GM23248 (cell line): ENCODE results near the gene DLL1. TPM values are rescaled to one million over a fixed set of nuclear protein-coding genes. Genes with fewer than 3 reads are reported as not detected.

ENCODE experiments used
- DNase-seq: peaks from one replicate; pipeline ENCODE4 v3.0.0-alpha.2; 2015
- H2AFZ ChIP-seq: fragments of 200-600 bp; sonication (generic); 2 replicates; pipeline ENCODE4 v1.6.1; 2016; ENCODE audit warnings: antibody characterized with exemption
- H3F3A ChIP-seq: fragments of 200-600 bp; sonication (generic); 2 replicates; pipeline ENCODE4 v1.6.1; 2016; ENCODE audit warnings: mild to moderate bottlenecking, antibody characterized with exemption, mixed run types; ENCODE audit not compliant: insufficient read depth
- H3K27ac ChIP-seq: fragments of 200-600 bp; sonication (generic); 2 replicates; pipeline ENCODE4 v1.5.1; 2016; ENCODE audit warnings: mild to moderate bottlenecking
- H3K27me3 ChIP-seq: fragments of 200-600 bp; sonication (generic); replicated peaks from 2 replicates; pipeline ENCODE4 v1.6.1; 2016; ENCODE audit warnings: mild to moderate bottlenecking; ENCODE audit not compliant: insufficient read depth
- H3K36me3 ChIP-seq: fragments of 200-600 bp; sonication (generic); 2 replicates; pipeline ENCODE4 v1.6.1; 2016; ENCODE audit warnings: low read depth, mild to moderate bottlenecking
- H3K4me1 ChIP-seq: fragments of 200-600 bp; sonication (generic); 2 replicates; pipeline ENCODE4 v1.6.1; 2016; ENCODE audit warnings: mild to moderate bottlenecking; ENCODE audit not compliant: insufficient read depth
- H3K4me2 ChIP-seq: fragments of 200-600 bp; sonication (generic); one replicate; pipeline ENCODE4 v1.6.1; 2016; ENCODE audit warnings: mild to moderate bottlenecking; ENCODE audit not compliant: unreplicated experiment
- H3K4me3 ChIP-seq: fragments of 200-600 bp; sonication (generic); 2 replicates; pipeline ENCODE4 v1.5.1; 2016; ENCODE audit warnings: mild to moderate bottlenecking
- H3K79me2 ChIP-seq: fragments of 200-600 bp; sonication (generic); 2 replicates; pipeline ENCODE4 v1.6.1; 2016; ENCODE audit warnings: mild to moderate bottlenecking; ENCODE audit not compliant: insufficient read depth
- H3K9ac ChIP-seq: fragments of 200-600 bp; sonication (generic); 2 replicates; pipeline ENCODE4 v1.6.1; 2016; ENCODE audit warnings: mild to moderate bottlenecking
- H3K9me2 ChIP-seq: fragments of 200-600 bp; sonication (generic); 2 replicates; pipeline ENCODE4 v1.6.1; 2016; ENCODE audit warnings: mixed run types, mild to moderate bottlenecking, moderate library complexity; ENCODE audit not compliant: insufficient read depth
- H3K9me3 ChIP-seq: fragments of 200-600 bp; sonication (generic); one replicate; pipeline ENCODE4 v1.6.1; 2017; ENCODE audit warnings: low read depth
- H4K20me1 ChIP-seq: fragments of 200-600 bp; sonication (generic); 2 replicates; pipeline ENCODE4 v1.6.0; 2016; ENCODE audit not compliant: insufficient read depth
- EZH2 ChIP-seq: fragments of 200-600 bp; sonication (generic); IDR thresholded peaks from 2 replicates; pipeline ENCODE4 v1.6.1; 2018; ENCODE audit warnings: antibody characterized with exemption, mild to moderate bottlenecking; ENCODE audit not compliant: insufficient read depth, poor library complexity, severe bottlenecking
- EZH2phosphoT487 ChIP-seq: fragments of 200-600 bp; sonication (generic); IDR thresholded peaks from 2 replicates; pipeline ENCODE4 v1.6.1; 2018; ENCODE audit warnings: antibody characterized with exemption, moderate library complexity, mild to moderate bottlenecking, low read depth; ENCODE audit not compliant: insufficient read depth
- WGBS, 2 experiments: methylation state at CpG; one replicate each; pipeline ENCODE4 v1.1.6; 2015 to 2017; ENCODE audit warnings: low lambda C conversion rate in 2 of 2, low coverage in 1 of 2; ENCODE audit errors: missing lambda C conversion rate in 2 of 2; 5-methylcytosine and 5-hydroxymethylcytosine counted together
- in situ Hi-C: fragments of 300-500 bp; cut with MboI; formaldehyde crosslinking; loops from 2 replicates; pipeline ENCODE4 v1.15.0; 2020
- polyA plus RNA-seq: library from polyadenylated mRNA; unstranded; fragments of >200 nt; fragmentation: Nextera tagmentation; extraction: Ambion mirVana; gene quantifications from 2 replicates; pipeline ENCODE4 v1.2.1, GENCODE V29; 2016
- total RNA-seq: library from RNA; depleted of rRNA; stranded (reverse); fragments of >200 nt; shearing (Covaris generic); gene quantifications from 2 replicates; pipeline ENCODE4 v1.2.3, GENCODE V29; 2014

The DLL1 gene
- total and polyA plus RNA-seq, 2 experiments from 2014 or later: 0.68 to 0.86 TPM

- Histone ChIP-seq H3K79me2 (no peaks in the 10 kb centered on the region), H3F3A (no peaks in the 10 kb centered on the region), H3K4me3 (no peak overlapping the region), H3K9me3 (no peaks in the 10 kb centered on the region), H3K4me2 (no peak overlapping the region), H3K27ac (no peak overlapping the region), H3K4me1 (no peaks in the 10 kb centered on the region), H3K27me3 (no peaks in the 10 kb centered on the region; the same call in 1 of the 2 replicates), H3K9me2 (no peaks in the 10 kb centered on the region), H2AFZ (no peak overlapping the region), H4K20me1 (no peaks in the 10 kb centered on the region), H3K9ac (no peak overlapping the region), H3K36me3 (no peaks in the 10 kb centered on the region)
- DNase-seq: no peak
- in situ Hi-C loops: no loop called here
- TF ChIP-seq EZH2phosphoT487 (no peak), EZH2 (no peak)
- 75% methylated on average over 23 to 32 of the region's 32 CpGs for WGBS, 2 experiments
Measured at GRCh38 chr6:170255426-170256125, 35.3 kb downstream of the DLL1 start.

GRCh38 chr6:170254315-170255213, 36.3 kb downstream of the DLL1 start:
- no peak for DNase-seq
- no peak overlapping the region for H3K4me3 ChIP-seq
- H3K9me3 ChIP-seq: no peaks in the 10 kb centered on the region
- H2AFZ ChIP-seq: no peak overlapping the region
- no peaks in the 10 kb centered on the region for H3K4me1 ChIP-seq
- no peaks in the 10 kb centered on the region for H3K79me2 ChIP-seq
- 63 to 66% methylated on average over 14 of the region's 14 CpGs for WGBS, 2 experiments
- TF ChIP-seq EZH2 (no peak), EZH2phosphoT487 (no peak)
- no peaks in the 10 kb centered on the region for H3K36me3 ChIP-seq
- H3F3A ChIP-seq: no peaks in the 10 kb centered on the region
- in situ Hi-C loops: no loop called here
- H3K9me2 ChIP-seq: no peaks in the 10 kb centered on the region
- no peak overlapping the region for H3K9ac ChIP-seq
- no peaks in the 10 kb centered on the region; the same call in 1 of the 2 replicates for H3K27me3 ChIP-seq
- H3K27ac ChIP-seq: no peak overlapping the region
- H3K4me2 ChIP-seq: no peak overlapping the region
- H4K20me1 ChIP-seq: no peaks in the 10 kb centered on the region

- H2AFZ ChIP-seq: no peak overlapping the region
- no peaks in the 10 kb centered on the region for H4K20me1 ChIP-seq
- H3K4me3 ChIP-seq: no peak overlapping the region
- TF ChIP-seq EZH2phosphoT487 (no peak), EZH2 (no peak)
- DNase-seq: no peak
- no peaks in the 10 kb centered on the region for H3K79me2 ChIP-seq
- H3F3A ChIP-seq: no peaks in the 10 kb centered on the region
- no peak overlapping the region for H3K4me2 ChIP-seq
- in situ Hi-C loops: no loop called here
- no peak overlapping the region for H3K9ac ChIP-seq
- H3K27me3 ChIP-seq: peaks cover under 1% of the 10 kb centered on the region
- H3K27ac ChIP-seq: no peak overlapping the region
- H3K9me2 ChIP-seq: no peaks in the 10 kb centered on the region
- no peaks in the 10 kb centered on the region for H3K36me3 ChIP-seq
- H3K4me1 ChIP-seq: no peaks in the 10 kb centered on the region
- H3K9me3 ChIP-seq: no peaks in the 10 kb centered on the region
- 67 to 70% methylated on average over 9 of the region's 9 CpGs for WGBS, 2 experiments
Measured at GRCh38 chr6:170253910-170254269, 37.0 kb downstream of the DLL1 start.

- no peaks in the 10 kb centered on the region for H3K36me3 ChIP-seq
- H4K20me1 ChIP-seq: no peaks in the 10 kb centered on the region
- H2AFZ ChIP-seq: no peak overlapping the region
- no peaks in the 10 kb centered on the region for H3K9me2 ChIP-seq
- WGBS, 2 experiments: 52 to 59% methylated on average over 29 to 30 of the region's 30 CpGs
- TF ChIP-seq EZH2 (no peak), EZH2phosphoT487 (no peak)
- no peaks in the 10 kb centered on the region for H3K4me1 ChIP-seq
- no peak overlapping the region for H3K27ac ChIP-seq
- DNase-seq: no peak
- no peak overlapping the region for H3K4me2 ChIP-seq
- H3K79me2 ChIP-seq: no peaks in the 10 kb centered on the region
- in situ Hi-C loops: no loop called here
- H3K9ac ChIP-seq: no peak overlapping the region
- H3K4me3 ChIP-seq: no peak overlapping the region
- peaks cover 5% of the 10 kb centered on the region for H3K27me3 ChIP-seq
- no peaks in the 10 kb centered on the region for H3F3A ChIP-seq
- H3K9me3 ChIP-seq: no peaks in the 10 kb centered on the region
Measured at GRCh38 chr6:170253226-170253909, 37.5 kb downstream of the DLL1 start.
